IMR-90 (cell line): Measurements from ENCODE around the gene EPHA2. TPM values are rescaled to one million over a fixed set of nuclear protein-coding genes. Genes with fewer than 3 reads are reported as not detected.

Experiments
- ATAC-seq: fragments of 200-7000 bp; cut with Tn5 transposase; 2 replicates; pipeline ENCODE4 v1.9.1; 2020; ENCODE audit warnings: low read depth, mild to moderate bottlenecking, moderate library complexity
- BruUV-seq: library from RNA; stranded (reverse); fragments of 400-500 nt; replicated peaks from 2 replicates; lab custom pipeline; 2021; lab: Mats Ljungman, UMichigan
- CTCF ChIA-PET: fragments of 300-600 bp; formaldehyde crosslinking; extraction: SDS; loops from one replicate; lab custom pipeline; 2021; ENCODE audit warnings: antibody characterized with exemption; lab: Yijun Ruan, JAX
- POLR2A ChIA-PET: fragments of 300-600 bp; sonication (Branson Sonifier 250); formaldehyde crosslinking; loops from one replicate; lab custom pipeline; 2022; ENCODE audit warnings: antibody characterized with exemption; ENCODE audit not compliant: unreplicated experiment; lab: Charles Lee
- DNase-seq: peaks from one replicate; pipeline ENCODE4 v3.0.0; 2013
- H2AFZ ChIP-seq: replicated peaks from 2 replicates; pipeline ENCODE3; 2013; ENCODE audit warnings: low read length, mild to moderate bottlenecking; ENCODE audit not compliant: poor library complexity
- H2AK5ac ChIP-seq: 2 replicates; pipeline ENCODE4 v1.6.1; 2013; ENCODE audit warnings: low read depth, low read length, inconsistent platforms
- H2AK9ac ChIP-seq: replicated peaks from 2 replicates; pipeline ENCODE3; 2013; ENCODE audit warnings: mild to moderate bottlenecking, low read depth, low read length, moderate library complexity; ENCODE audit not compliant: poor library complexity
- H2BK120ac ChIP-seq: 2 replicates; pipeline ENCODE4 v1.6.1; 2013; ENCODE audit warnings: low read depth, low read length, inconsistent platforms
- H2BK15ac ChIP-seq: 3 replicates; pipeline ENCODE4 v1.6.1; 2013; ENCODE audit warnings: low read depth, low read length, inconsistent platforms
- H2BK20ac ChIP-seq: 2 replicates; pipeline ENCODE4 v1.6.1; 2013; ENCODE audit warnings: low read depth, mild to moderate bottlenecking, inconsistent platforms, low read length, moderate library complexity
- H2BK5ac ChIP-seq: 2 replicates; pipeline ENCODE4 v1.6.1; 2013; ENCODE audit warnings: mild to moderate bottlenecking, low read depth, low read length, inconsistent platforms; ENCODE audit not compliant: poor library complexity, severe bottlenecking
- H3K14ac ChIP-seq: replicated peaks from 2 replicates; pipeline ENCODE4 v1.6.1; 2013; ENCODE audit warnings: low read depth, low read length, inconsistent platforms
- H3K18ac ChIP-seq: 2 replicates; pipeline ENCODE4 v1.6.1; 2013; ENCODE audit warnings: low read depth, low read length, control low read depth
- H3K23ac ChIP-seq: 2 replicates; pipeline ENCODE4 v1.6.1; 2013; ENCODE audit warnings: low read depth, low read length, inconsistent platforms
- H3K27ac ChIP-seq: 2 replicates; pipeline ENCODE4 v1.5.1; 2013; ENCODE audit warnings: mild to moderate bottlenecking, control low read depth, low read length; ENCODE audit not compliant: insufficient read depth
- H3K27me3 ChIP-seq: 2 replicates; pipeline ENCODE4 v1.6.1; 2013; ENCODE audit warnings: low read length; ENCODE audit not compliant: control insufficient read depth, insufficient read depth
- H3K36me3 ChIP-seq: 2 replicates; pipeline ENCODE4 v1.6.1; 2013; ENCODE audit warnings: low read length, mixed read lengths; ENCODE audit not compliant: control insufficient read depth, insufficient read depth
- H3K4ac ChIP-seq: 2 replicates; pipeline ENCODE4 v1.6.1; 2013; ENCODE audit warnings: low read depth, low read length, inconsistent platforms
- H3K4me1 ChIP-seq: 2 replicates; pipeline ENCODE4 v1.6.1; 2013; ENCODE audit warnings: low read length, mixed read lengths; ENCODE audit not compliant: control insufficient read depth, insufficient read depth
- H3K4me2 ChIP-seq: 2 replicates; pipeline ENCODE4 v1.6.1; 2013; ENCODE audit warnings: low read depth, mild to moderate bottlenecking, control low read depth, low read length, moderate library complexity
- H3K4me3 ChIP-seq: 2 replicates; pipeline ENCODE4 v1.5.1; 2013; ENCODE audit warnings: low read depth, mild to moderate bottlenecking, control low read depth, low read length, moderate library complexity; ENCODE audit not compliant: insufficient read depth
- H3K56ac ChIP-seq: 2 replicates; pipeline ENCODE4 v1.6.1; 2013; ENCODE audit warnings: low read length, inconsistent platforms; ENCODE audit not compliant: insufficient read depth; ENCODE audit errors: extremely low read depth
- H3K79me1 ChIP-seq, 2 experiments: 2 replicates each; pipeline ENCODE4 v1.6.1; 2013; ENCODE audit warnings: low read length in 2 of 2, inconsistent platforms in 1 of 2, low read depth in 1 of 2
- H3K9ac ChIP-seq: 2 replicates; pipeline ENCODE4 v1.6.1; 2013; ENCODE audit warnings: low read depth, low read length, control low read depth
- H3K9me1 ChIP-seq: 2 replicates; pipeline ENCODE4 v1.6.1; 2013; ENCODE audit warnings: low read length, inconsistent platforms; ENCODE audit not compliant: insufficient read depth
- H3K9me3 ChIP-seq: 2 replicates; pipeline ENCODE4 v1.6.1; 2013; ENCODE audit warnings: low read length; ENCODE audit not compliant: control insufficient read depth, insufficient read depth
- H4K20me1 ChIP-seq: 2 replicates; pipeline ENCODE4 v1.6.1; 2013; ENCODE audit warnings: low read length, inconsistent platforms; ENCODE audit not compliant: insufficient read depth
- H4K5ac ChIP-seq: 2 replicates; pipeline ENCODE4 v1.6.1; 2013; ENCODE audit warnings: mild to moderate bottlenecking, low read depth, low read length, control low read depth
- H4K8ac ChIP-seq, 2 experiments: 2 replicates each; pipeline ENCODE4 v1.6.1; 2013; ENCODE audit warnings: low read depth in 2 of 2, low read length in 2 of 2, control low read depth in 1 of 2, inconsistent platforms in 1 of 2
- H4K91ac ChIP-seq: 2 replicates; pipeline ENCODE4 v1.6.1; 2013; ENCODE audit warnings: low read depth, low read length, inconsistent platforms; ENCODE audit not compliant: insufficient read depth
- MAFK ChIP-seq: IDR thresholded peaks from 2 replicates; pipeline ENCODE4 v1.6.1; 2012; ENCODE audit warnings: low read depth, low read length, improper control_type of control experiment
- RCOR1 ChIP-seq: IDR thresholded peaks from 2 replicates; pipeline ENCODE4 v1.6.1; 2012; ENCODE audit warnings: mild to moderate bottlenecking, low read length, improper control_type of control experiment; ENCODE audit not compliant: insufficient replicate concordance
- WGBS, 2 experiments: methylation state at CpG; one replicate each; pipeline versions ENCODE4 v1.1.5 to v1.1.7; 2013; ENCODE audit warnings: missing lambda C conversion rate in 2 of 2; ENCODE audit not compliant: insufficient read length in 1 of 2; ENCODE audit errors: extremely low coverage in 2 of 2; 5-methylcytosine and 5-hydroxymethylcytosine counted together
- dilution Hi-C: fragments of 300-500 bp; cut with HindIII; formaldehyde crosslinking; loops from one replicate; pipeline ENCODE4 v1.14.3; 2018; ENCODE audit warnings: low sequenced_read_pairs; ENCODE audit not compliant: unreplicated experiment
- in situ Hi-C: fragments of 300-500 bp; cut with MboI; formaldehyde crosslinking; loops from 3 replicates; pipeline ENCODE4 v1.14.3; 2019; ENCODE audit warnings: low sequenced_read_pairs, inconsistent platforms, mixed read lengths
- intact Hi-C: fragments of 100-400 bp; cut with micrococcal nuclease; formaldehyde crosslinking; loops from 2 replicates; pipeline ENCODE4 v1.10.0; 2022
- polyA plus RNA-seq, 3 experiments: library from polyadenylated mRNA; depleted of rRNA; stranded (reverse); fragments of >200 nt; gene quantifications; 2 replicates each; pipeline ENCODE4 v1.2.3, GENCODE V29; 2012; ENCODE audit warnings: low replicate concordance in 1 of 3
- total RNA-seq: library from RNA; depleted of rRNA; stranded (reverse); fragments of >200 nt; gene quantifications from 2 replicates; pipeline ENCODE4 v1.2.3, GENCODE V29; 2012

The EPHA2 gene
- total and polyA plus RNA-seq, 2 of the 4 experiments (the other 2 are of a cell fraction): 24.0 to 72.6 TPM

GRCh38 chr1:16144325-16145029 is 11.4 kb downstream of the EPHA2 start:
- H3K56ac ChIP-seq: peak overlapping the region; percentile 99
- peak overlapping the region; percentile 99 for H3K27ac ChIP-seq
- peak overlapping the region; percentile 83 for H2BK20ac ChIP-seq
- H2AK9ac ChIP-seq: peak overlapping the region; percentile 100
- peak overlapping the region; percentile 97 for H2BK120ac ChIP-seq
- H4K8ac ChIP-seq: peak overlapping the region; percentile 94
- POLR2A ChIA-PET: no interaction called here
- H2AFZ ChIP-seq: peak overlapping the region; percentile 65
- BruUV-seq: no TSS peak
- peaks cover 27% of the 10 kb centered on the region for H4K20me1 ChIP-seq
- peak overlapping the region; percentile 40 for H3K23ac ChIP-seq
- peak overlapping the region; percentile 76 for H4K5ac ChIP-seq
- peak overlapping the region; percentile 99 for H2BK5ac ChIP-seq
- intact Hi-C loops (no loop called here), in situ Hi-C loops (no loop called here), dilution Hi-C loops (no loop called here)
- peaks cover 35% of the 10 kb centered on the region for H3K9me1 ChIP-seq
- H3K9ac ChIP-seq: peak overlapping the region; percentile 87; the same call in 1 of the 2 replicates
- no peak for TF ChIP-seq MAFK
- peak; percentile 84 for TF ChIP-seq RCOR1
- peak overlapping the region; percentile 94; the same call in 2 of the 3 replicates for H2BK15ac ChIP-seq
- ATAC-seq (no peak), DNase-seq (no peak)
- H3K4me3 ChIP-seq: no peak overlapping the region
- H4K91ac ChIP-seq: peak overlapping the region; percentile 100
- no peaks in the 10 kb centered on the region for H3K9me3 ChIP-seq
- WGBS, 2 experiments: 72% methylated on average over 2 of the region's 8 CpGs; no CpG with 5 or more reads in 1 of the 2 experiments
- no peak overlapping the region; the same call in 1 of the 2 replicates for H3K4me2 ChIP-seq
- peak overlapping the region; percentile 99 for H3K4ac ChIP-seq
- CTCF ChIA-PET: interaction anchor here (0.6 to 0.8 kb wide), 2 partner anchors 62 to 65 kb away, joined by 3 to 5 read pairs; no protein-coding TSS in a partner anchor
- H3K14ac ChIP-seq: peak overlapping the region; percentile 99
- H2AK5ac ChIP-seq: peak overlapping the region; percentile 99
- peaks cover 48% of the 10 kb centered on the region for H3K36me3 ChIP-seq
- peaks cover 16 to 88% of the 10 kb centered on the region in 2 experiments; a peak in 3 of 4 replicates for H3K79me1 ChIP-seq
- no peaks in the 10 kb centered on the region for H3K27me3 ChIP-seq
- H3K4me1 ChIP-seq: peaks cover 54% of the 10 kb centered on the region
- H3K18ac ChIP-seq: peak overlapping the region; percentile 68
